Measurements from ENCODE around the gene BLZF1. TPM values are rescaled to one million over a fixed set of nuclear protein-coding genes. Genes with fewer than 3 reads are reported as not detected.
"Not testable (repeated sequence)": the region's sequence is repeated elsewhere in the genome, so short reads cannot be mapped to it uniquely, and the experiment has no call there.

BLZF1 gene
- total and polyA plus RNA-seq, 8 donors: 8.2 to 35.8 (median 10.7) TPM

GRCh38 chr1:169340882-169341281 is 27.1 kb upstream of the BLZF1 start:
- Histone ChIP-seq H3K36me3 (peaks cover 0 to under 1% (median under 1%) of the 10 kb centered on the region in 4 donors), H3K27me3 (no peaks in the 10 kb centered on the region), H3K27ac (no peak overlapping the region), H3K4me3 (no peak overlapping the region), H3K9me3 (peaks cover 0 to 6% (median 0%) of the 10 kb centered on the region in 4 donors), H3K4me1 (no peaks in the 10 kb centered on the region)
- no peak for TF ChIP-seq CTCF (IDR thresholded peaks at IDR 0.05)
- TF ChIP-seq POLR2A (IDR thresholded peaks at IDR 0.05): no peak
- TF ChIP-seq POLR2AphosphoS5 (IDR thresholded peaks at IDR 0.05): no peak
- no peak for TF ChIP-seq EP300 (IDR thresholded peaks at IDR 0.05)
- intact Hi-C loops (cut with DNase I; ENCODE audit: low total_unique reads): loop anchor here (10.0 kb wide), 1 partner anchor 736 kb away; no protein-coding TSS in a partner anchor
- no peak for DNase-seq
- 87 to 96% (median 93%) methylated on average over 5 of the region's 5 CpGs for WGBS, 5 donors

GRCh38 chr1:169342096-169342495 is 25.9 kb upstream of the BLZF1 start:
- not testable (repeated sequence) for DNase-seq, H3K4me1 ChIP-seq, H3K27ac ChIP-seq, H3K27me3 ChIP-seq, H3K4me3 ChIP-seq, H3K9me3 ChIP-seq, H3K36me3 ChIP-seq
- 88 to 97% (median 93%) methylated on average over 3 of the region's 3 CpGs for WGBS, 5 donors
- intact Hi-C loops (cut with DNase I; ENCODE audit: low total_unique reads): loop anchor here (10.0 kb wide), 1 partner anchor 737 kb away; no protein-coding TSS in a partner anchor

GRCh38 chr1:169345511-169345910 is 22.5 kb upstream of the BLZF1 start:
- Histone ChIP-seq H3K27me3 (no peaks in the 10 kb centered on the region), H3K4me3 (no peak overlapping the region), H3K27ac (no peak overlapping the region), H3K36me3 (no peaks in the 10 kb centered on the region), H3K9me3 (no peaks in the 10 kb centered on the region), H3K4me1 (peaks cover 0 to 13% (median 2%) of the 10 kb centered on the region in 4 donors)
- TF ChIP-seq CTCF (IDR thresholded peaks at IDR 0.05): no peak
- no peak for TF ChIP-seq POLR2A (IDR thresholded peaks at IDR 0.05)
- no peak for TF ChIP-seq EP300 (IDR thresholded peaks at IDR 0.05)
- TF ChIP-seq POLR2AphosphoS5 (IDR thresholded peaks at IDR 0.05): no peak
- whole genome bisulfite sequencing, 5 donors: 96 to 100% (median 97%) methylated on average over 1 of the region's 1 CpG
- intact Hi-C loops (cut with DNase I; ENCODE audit: low total_unique reads): loop anchor here (10.0 kb wide), 1 partner anchor 741 kb away; no protein-coding TSS in a partner anchor
- DNase-seq: no peak

- TF ChIP-seq POLR2AphosphoS5 (IDR thresholded peaks at IDR 0.05) (no peak), EP300 (IDR thresholded peaks at IDR 0.05) (no peak), POLR2A (IDR thresholded peaks at IDR 0.05) (no peak), CTCF (IDR thresholded peaks at IDR 0.05) (no peak)
- H3K27me3 ChIP-seq: no peaks in the 10 kb centered on the region
- H3K9me3 ChIP-seq: no peaks in the 10 kb centered on the region
- intact Hi-C loops (cut with DNase I; ENCODE audit: low total_unique reads): loop anchor here (10.0 kb wide), 1 partner anchor 741 kb away; no protein-coding TSS in a partner anchor
- WGBS, 5 donors: 91 to 96% (median 95%) methylated on average over 3 of the region's 3 CpGs
- no peak overlapping the region for H3K4me3 ChIP-seq
- DNase-seq: no peak
- no peak overlapping the region for H3K27ac ChIP-seq
- H3K4me1 ChIP-seq: peaks cover 0 to 13% (median 2%) of the 10 kb centered on the region in 4 donors
- H3K36me3 ChIP-seq: no peaks in the 10 kb centered on the region
Observed at GRCh38 chr1:169346036-169346589, 21.9 kb upstream of the BLZF1 start.
